HG02610 (cell line): Measurements from ENCODE around the gene CCDC186.
A peak's percentile ranks its signal among the peaks of the same experiment; 100 is the strongest.
"Not testable (repeated sequence)": the region's sequence is repeated elsewhere in the genome, so short reads cannot be mapped to it uniquely, and the experiment has no call there.

Experiments used
- ATAC-seq: cut with Tn5 transposase; IDR thresholded peaks from one replicate; pipeline ENCODE4 v1.9.1; 2021; ENCODE audit warnings: mild to moderate bottlenecking, moderate library complexity; ENCODE audit not compliant: unreplicated experiment

CCDC186 gene

GRCh38 chr10:114174695-114175188, 739 bp upstream of the CCDC186 start:
- no peak for ATAC-seq

- no peak for ATAC-seq
Measured at GRCh38 chr10:114173603-114173920, 441 bp downstream of the CCDC186 start.

GRCh38 chr10:114172776-114173602, 1.0 kb downstream of the CCDC186 start:
- ATAC-seq = no peak

- no peak for ATAC-seq
Measured at GRCh38 chr10:114172216-114172615, 1.8 kb downstream of the CCDC186 start.

- ATAC-seq = no peak
Measured at GRCh38 chr10:114168450-114169009, 5.5 kb downstream of the CCDC186 start.

- ATAC-seq = peak; percentile 44
Measured at GRCh38 chr10:114167985-114168384, 6.0 kb downstream of the CCDC186 start.

- no peak for ATAC-seq
Measured at GRCh38 chr10:114166494-114166893, 7.5 kb downstream of the CCDC186 start.

- ATAC-seq = no peak
Measured at GRCh38 chr10:114166043-114166442, 8.0 kb downstream of the CCDC186 start.

- ATAC-seq = no peak
Measured at GRCh38 chr10:114163062-114163461, 10.9 kb downstream of the CCDC186 start.

- ATAC-seq = no peak
Measured at GRCh38 chr10:114157912-114158311, 16.1 kb downstream of the CCDC186 start.

- ATAC-seq = no peak
Measured at GRCh38 chr10:114151892-114152291, 22.1 kb downstream of the CCDC186 start.

GRCh38 chr10:114151486-114151885, 22.5 kb downstream of the CCDC186 start:
- ATAC-seq = peak; percentile 72

- not testable (repeated sequence) for ATAC-seq
Measured at GRCh38 chr10:114149476-114149875, 24.5 kb downstream of the CCDC186 start.

- ATAC-seq = no peak
Measured at GRCh38 chr10:114143160-114143559, 30.8 kb downstream of the CCDC186 start.

GRCh38 chr10:114142018-114142417, 32.0 kb downstream of the CCDC186 start:
- no peak for ATAC-seq

GRCh38 chr10:114140827-114141226, 33.2 kb downstream of the CCDC186 start:
- ATAC-seq = not testable (repeated sequence)

- ATAC-seq = no peak
Measured at GRCh38 chr10:114140036-114140435, 34.0 kb downstream of the CCDC186 start.

GRCh38 chr10:114138581-114138980, 35.4 kb downstream of the CCDC186 start:
- no peak for ATAC-seq

GRCh38 chr10:114135476-114135875, 38.5 kb downstream of the CCDC186 start:
- no peak for ATAC-seq

GRCh38 chr10:114131094-114131493, 42.9 kb downstream of the CCDC186 start:
- ATAC-seq = no peak

GRCh38 chr10:114121031-114121430, 53.0 kb downstream of the CCDC186 start:
- no peak for ATAC-seq

- no peak for ATAC-seq
Measured at GRCh38 chr10:114118514-114118913, 55.5 kb downstream of the CCDC186 start.
